IMR-90 (cell line): ENCODE results near the gene OGFOD2. TPM values are rescaled to one million over a fixed set of nuclear protein-coding genes. Genes with fewer than 3 reads are reported as not detected.

Experiments used
- ATAC-seq: fragments of 200-7000 bp; cut with Tn5 transposase; 2 replicates; pipeline ENCODE4 v1.9.1; 2020; ENCODE audit warnings: low read depth, mild to moderate bottlenecking, moderate library complexity
- BruUV-seq: library from RNA; stranded (reverse); fragments of 400-500 nt; replicated peaks from 2 replicates; lab custom pipeline; 2021; lab: Mats Ljungman, UMichigan
- CTCF ChIA-PET: fragments of 300-600 bp; formaldehyde crosslinking; extraction: SDS; loops from one replicate; lab custom pipeline; 2021; ENCODE audit warnings: antibody characterized with exemption; lab: Yijun Ruan, JAX
- POLR2A ChIA-PET: fragments of 300-600 bp; sonication (Branson Sonifier 250); formaldehyde crosslinking; loops from one replicate; lab custom pipeline; 2022; ENCODE audit warnings: antibody characterized with exemption; ENCODE audit not compliant: unreplicated experiment; lab: Charles Lee
- DNase-seq: peaks from one replicate; pipeline ENCODE4 v3.0.0; 2013
- H2AFZ ChIP-seq: replicated peaks from 2 replicates; pipeline ENCODE3; 2013; ENCODE audit warnings: low read length, mild to moderate bottlenecking; ENCODE audit not compliant: poor library complexity
- H2AK5ac ChIP-seq: 2 replicates; pipeline ENCODE4 v1.6.1; 2013; ENCODE audit warnings: low read depth, low read length, inconsistent platforms
- H2AK9ac ChIP-seq: replicated peaks from 2 replicates; pipeline ENCODE3; 2013; ENCODE audit warnings: mild to moderate bottlenecking, low read depth, low read length, moderate library complexity; ENCODE audit not compliant: poor library complexity
- H2BK120ac ChIP-seq: 2 replicates; pipeline ENCODE4 v1.6.1; 2013; ENCODE audit warnings: low read depth, low read length, inconsistent platforms
- H2BK15ac ChIP-seq: 3 replicates; pipeline ENCODE4 v1.6.1; 2013; ENCODE audit warnings: low read depth, low read length, inconsistent platforms
- H2BK20ac ChIP-seq: 2 replicates; pipeline ENCODE4 v1.6.1; 2013; ENCODE audit warnings: low read depth, mild to moderate bottlenecking, inconsistent platforms, low read length, moderate library complexity
- H2BK5ac ChIP-seq: 2 replicates; pipeline ENCODE4 v1.6.1; 2013; ENCODE audit warnings: mild to moderate bottlenecking, low read depth, low read length, inconsistent platforms; ENCODE audit not compliant: poor library complexity, severe bottlenecking
- H3K14ac ChIP-seq: replicated peaks from 2 replicates; pipeline ENCODE4 v1.6.1; 2013; ENCODE audit warnings: low read depth, low read length, inconsistent platforms
- H3K18ac ChIP-seq: 2 replicates; pipeline ENCODE4 v1.6.1; 2013; ENCODE audit warnings: low read depth, low read length, control low read depth
- H3K23ac ChIP-seq: 2 replicates; pipeline ENCODE4 v1.6.1; 2013; ENCODE audit warnings: low read depth, low read length, inconsistent platforms
- H3K27ac ChIP-seq: 2 replicates; pipeline ENCODE4 v1.5.1; 2013; ENCODE audit warnings: mild to moderate bottlenecking, control low read depth, low read length; ENCODE audit not compliant: insufficient read depth
- H3K27me3 ChIP-seq: 2 replicates; pipeline ENCODE4 v1.6.1; 2013; ENCODE audit warnings: low read length; ENCODE audit not compliant: control insufficient read depth, insufficient read depth
- H3K36me3 ChIP-seq: 2 replicates; pipeline ENCODE4 v1.6.1; 2013; ENCODE audit warnings: low read length, mixed read lengths; ENCODE audit not compliant: control insufficient read depth, insufficient read depth
- H3K4ac ChIP-seq: 2 replicates; pipeline ENCODE4 v1.6.1; 2013; ENCODE audit warnings: low read depth, low read length, inconsistent platforms
- H3K4me1 ChIP-seq: 2 replicates; pipeline ENCODE4 v1.6.1; 2013; ENCODE audit warnings: low read length, mixed read lengths; ENCODE audit not compliant: control insufficient read depth, insufficient read depth
- H3K4me2 ChIP-seq: 2 replicates; pipeline ENCODE4 v1.6.1; 2013; ENCODE audit warnings: low read depth, mild to moderate bottlenecking, control low read depth, low read length, moderate library complexity
- H3K4me3 ChIP-seq: 2 replicates; pipeline ENCODE4 v1.5.1; 2013; ENCODE audit warnings: low read depth, mild to moderate bottlenecking, control low read depth, low read length, moderate library complexity; ENCODE audit not compliant: insufficient read depth
- H3K56ac ChIP-seq: 2 replicates; pipeline ENCODE4 v1.6.1; 2013; ENCODE audit warnings: low read length, inconsistent platforms; ENCODE audit not compliant: insufficient read depth; ENCODE audit errors: extremely low read depth
- H3K79me1 ChIP-seq, 2 experiments: 2 replicates each; pipeline ENCODE4 v1.6.1; 2013; ENCODE audit warnings: low read length in 2 of 2, inconsistent platforms in 1 of 2, low read depth in 1 of 2
- H3K9ac ChIP-seq: 2 replicates; pipeline ENCODE4 v1.6.1; 2013; ENCODE audit warnings: low read depth, low read length, control low read depth
- H3K9me1 ChIP-seq: 2 replicates; pipeline ENCODE4 v1.6.1; 2013; ENCODE audit warnings: low read length, inconsistent platforms; ENCODE audit not compliant: insufficient read depth
- H3K9me3 ChIP-seq: 2 replicates; pipeline ENCODE4 v1.6.1; 2013; ENCODE audit warnings: low read length; ENCODE audit not compliant: control insufficient read depth, insufficient read depth
- H4K20me1 ChIP-seq: 2 replicates; pipeline ENCODE4 v1.6.1; 2013; ENCODE audit warnings: low read length, inconsistent platforms; ENCODE audit not compliant: insufficient read depth
- H4K5ac ChIP-seq: 2 replicates; pipeline ENCODE4 v1.6.1; 2013; ENCODE audit warnings: mild to moderate bottlenecking, low read depth, low read length, control low read depth
- H4K8ac ChIP-seq, 2 experiments: 2 replicates each; pipeline ENCODE4 v1.6.1; 2013; ENCODE audit warnings: low read depth in 2 of 2, low read length in 2 of 2, control low read depth in 1 of 2, inconsistent platforms in 1 of 2
- H4K91ac ChIP-seq: 2 replicates; pipeline ENCODE4 v1.6.1; 2013; ENCODE audit warnings: low read depth, low read length, inconsistent platforms; ENCODE audit not compliant: insufficient read depth
- BHLHE40 ChIP-seq: fragments of 150-350 bp; IDR thresholded peaks from 2 replicates; pipeline ENCODE4 v1.6.1; 2016; ENCODE audit warnings: mild to moderate bottlenecking, low read depth, low read length
- CEBPB ChIP-seq: IDR thresholded peaks from 2 replicates; pipeline ENCODE4 v1.6.1; 2012; ENCODE audit warnings: low read depth, low read length, improper control_type of control experiment
- CHD1 ChIP-seq: IDR thresholded peaks from 2 replicates; pipeline ENCODE4 v1.6.1; 2012; ENCODE audit warnings: low read depth, low read length, improper control_type of control experiment
- FOS ChIP-seq: fragments of 150-350 bp; IDR thresholded peaks from 2 replicates; pipeline ENCODE4 v1.6.1; 2016; ENCODE audit warnings: low read depth, low read length
- MAFK ChIP-seq: IDR thresholded peaks from 2 replicates; pipeline ENCODE4 v1.6.1; 2012; ENCODE audit warnings: low read depth, low read length, improper control_type of control experiment
- MAZ ChIP-seq: IDR thresholded peaks from 2 replicates; pipeline ENCODE4 v1.6.1; 2012; ENCODE audit warnings: low read depth, mild to moderate bottlenecking, low read length, improper control_type of control experiment, moderate library complexity, borderline replicate concordance
- MXI1 ChIP-seq: IDR thresholded peaks from 2 replicates; pipeline ENCODE4 v1.6.1; 2012; ENCODE audit warnings: low read depth, mild to moderate bottlenecking, low read length, moderate library complexity, borderline replicate concordance
- NFE2L2 ChIP-seq: fragments of 150-350 bp; IDR thresholded peaks from 2 replicates; pipeline ENCODE4 v1.6.1; 2016; ENCODE audit warnings: low read depth, mild to moderate bottlenecking, low read length
- POLR2A ChIP-seq: IDR thresholded peaks from 2 replicates; pipeline ENCODE4 v1.6.1; 2012; ENCODE audit warnings: mild to moderate bottlenecking, low read depth, low read length
- RAD21 ChIP-seq: IDR thresholded peaks from 2 replicates; pipeline ENCODE4 v1.6.1; 2012; ENCODE audit warnings: low read length, improper control_type of control experiment
- RCOR1 ChIP-seq: IDR thresholded peaks from 2 replicates; pipeline ENCODE4 v1.6.1; 2012; ENCODE audit warnings: mild to moderate bottlenecking, low read length, improper control_type of control experiment; ENCODE audit not compliant: insufficient replicate concordance
- RFX5 ChIP-seq: IDR thresholded peaks from 2 replicates; pipeline ENCODE4 v1.8.0; 2012; ENCODE audit warnings: low read depth, mild to moderate bottlenecking, low read length, moderate library complexity
- SMC3 ChIP-seq: fragments of 150-350 bp; IDR thresholded peaks from 2 replicates; pipeline ENCODE4 v1.6.1; 2016; ENCODE audit warnings: low read depth, mild to moderate bottlenecking, antibody characterized with exemption, low read length, moderate library complexity
- WGBS, 2 experiments: methylation state at CpG; one replicate each; pipeline versions ENCODE4 v1.1.5 to v1.1.7; 2013; ENCODE audit warnings: missing lambda C conversion rate in 2 of 2; ENCODE audit not compliant: insufficient read length in 1 of 2; ENCODE audit errors: extremely low coverage in 2 of 2; 5-methylcytosine and 5-hydroxymethylcytosine counted together
- dilution Hi-C: fragments of 300-500 bp; cut with HindIII; formaldehyde crosslinking; loops from one replicate; pipeline ENCODE4 v1.14.3; 2018; ENCODE audit warnings: low sequenced_read_pairs; ENCODE audit not compliant: unreplicated experiment
- in situ Hi-C: fragments of 300-500 bp; cut with MboI; formaldehyde crosslinking; loops from 3 replicates; pipeline ENCODE4 v1.14.3; 2019; ENCODE audit warnings: low sequenced_read_pairs, inconsistent platforms, mixed read lengths
- intact Hi-C: fragments of 100-400 bp; cut with micrococcal nuclease; formaldehyde crosslinking; loops from 2 replicates; pipeline ENCODE4 v1.10.0; 2022
- polyA plus RNA-seq, 3 experiments: library from polyadenylated mRNA; depleted of rRNA; stranded (reverse); fragments of >200 nt; gene quantifications; 2 replicates each; pipeline ENCODE4 v1.2.3, GENCODE V29; 2012; ENCODE audit warnings: low replicate concordance in 1 of 3
- total RNA-seq: library from RNA; depleted of rRNA; stranded (reverse); fragments of >200 nt; gene quantifications from 2 replicates; pipeline ENCODE4 v1.2.3, GENCODE V29; 2012
- TF ChIP-seq, protein P1 (sequence below): conservative IDR thresholded peaks from 2 replicates; pipeline ENCODE4 v1.5.1; 2012; ENCODE audit warnings: mild to moderate bottlenecking, low read depth, low read length, improper control_type of control experiment
- TF ChIP-seq, protein P2 (sequence below): fragments of 150-350 bp; IDR thresholded peaks from 2 replicates; pipeline ENCODE4 v1.6.1; 2016; ENCODE audit warnings: low read depth, mild to moderate bottlenecking, low read length, moderate library complexity, borderline replicate concordance
- TF ChIP-seq, protein P3 (sequence below): fragments of 150-350 bp; IDR thresholded peaks from 2 replicates; pipeline ENCODE4 v1.6.1; 2017; ENCODE audit warnings: mild to moderate bottlenecking, antibody characterized with exemption, low read length, low read depth

The OGFOD2 gene
- total and polyA plus RNA-seq, 2 of the 4 experiments (the other 2 are of a cell fraction): 4.3 to 18.2 TPM

DNA sequence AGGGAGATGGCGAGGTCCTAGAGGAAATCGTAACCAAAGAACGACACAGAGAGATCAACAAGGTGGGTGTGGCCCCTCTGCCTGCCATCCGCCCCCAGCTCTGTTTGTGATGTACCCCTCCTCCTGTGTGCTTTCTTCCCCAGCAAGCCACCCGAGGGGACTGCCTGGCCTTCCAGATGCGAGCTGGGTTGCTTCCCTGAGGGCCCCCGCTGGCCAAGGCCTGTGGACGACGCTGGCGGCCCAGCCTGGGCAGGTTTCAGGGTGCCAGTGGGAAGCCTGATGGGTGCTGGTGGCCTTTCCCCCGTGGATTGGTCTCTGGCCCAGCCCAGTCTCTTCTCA, 7.4 kb downstream of the OGFOD2 start:
- intact Hi-C loops: no loop called here
- Histone ChIP-seq H4K5ac (no peak overlapping the region), H3K14ac (no peak overlapping the region), H2BK20ac (no peak overlapping the region), H3K27ac (no peak overlapping the region; the same call in 1 of the 2 replicates), H3K4me2 (no peak overlapping the region; the same call in 1 of the 2 replicates), H3K18ac (no peak overlapping the region), H3K36me3 (peaks cover 30% of the 10 kb centered on the region), H3K27me3 (no peaks in the 10 kb centered on the region), H3K9me3 (no peaks in the 10 kb centered on the region), H4K8ac (no peak overlapping the region; a peak in 1 of 4 replicates), H2BK5ac (no peak overlapping the region), H3K4me3 (no peak overlapping the region; the same call in 1 of the 2 replicates), H3K4ac (no peak overlapping the region), H2BK15ac (no peak overlapping the region), H3K9me1 (peaks cover 19% of the 10 kb centered on the region; the same call in 1 of the 2 replicates), H4K20me1 (peaks cover 15% of the 10 kb centered on the region), H2AK5ac (peak overlapping the region; percentile 35; the same call in 1 of the 2 replicates), H3K4me1 (peaks cover 27% of the 10 kb centered on the region), H4K91ac (no peak overlapping the region), H2BK120ac (no peak overlapping the region), H3K79me1 (peaks cover 14 to 56% of the 10 kb centered on the region in 2 experiments; a peak in 3 of 4 replicates), H3K56ac (no peak overlapping the region), H3K23ac (no peak overlapping the region), H2AFZ (no peak overlapping the region), H3K9ac (no peak overlapping the region; the same call in 1 of the 2 replicates), H2AK9ac (peak overlapping the region; percentile 37)
- dilution Hi-C loops: loop anchor here (25.0 kb wide), 1 partner anchor 255 kb away; the partner anchor contains the start of genes MPHOSPH9 and MTRFR
- BruUV-seq: no TSS peak
- ATAC-seq (no peak), DNase-seq (no peak)
- ChIA-PET POLR2A (no interaction called here), CTCF (no interaction called here)
- 70% methylated on average over 2 of the region's 11 CpGs; no CpG with 5 or more reads in 1 of the 2 experiments for WGBS, 2 experiments
- in situ Hi-C loops: loop anchor here (10.0 kb wide), 1 partner anchor 162 kb away; no protein-coding TSS in a partner anchor
- no peak for TF ChIP-seq RCOR1
- TF ChIP-seq FOS: no peak
- no peak for TF ChIP-seq CHD1
- TF ChIP-seq CEBPB: no peak
- TF ChIP-seq SMC3: no peak
- no peak for TF ChIP-seq RAD21
- TF ChIP-seq MAFK: no peak
- TF ChIP-seq, protein P1, sequence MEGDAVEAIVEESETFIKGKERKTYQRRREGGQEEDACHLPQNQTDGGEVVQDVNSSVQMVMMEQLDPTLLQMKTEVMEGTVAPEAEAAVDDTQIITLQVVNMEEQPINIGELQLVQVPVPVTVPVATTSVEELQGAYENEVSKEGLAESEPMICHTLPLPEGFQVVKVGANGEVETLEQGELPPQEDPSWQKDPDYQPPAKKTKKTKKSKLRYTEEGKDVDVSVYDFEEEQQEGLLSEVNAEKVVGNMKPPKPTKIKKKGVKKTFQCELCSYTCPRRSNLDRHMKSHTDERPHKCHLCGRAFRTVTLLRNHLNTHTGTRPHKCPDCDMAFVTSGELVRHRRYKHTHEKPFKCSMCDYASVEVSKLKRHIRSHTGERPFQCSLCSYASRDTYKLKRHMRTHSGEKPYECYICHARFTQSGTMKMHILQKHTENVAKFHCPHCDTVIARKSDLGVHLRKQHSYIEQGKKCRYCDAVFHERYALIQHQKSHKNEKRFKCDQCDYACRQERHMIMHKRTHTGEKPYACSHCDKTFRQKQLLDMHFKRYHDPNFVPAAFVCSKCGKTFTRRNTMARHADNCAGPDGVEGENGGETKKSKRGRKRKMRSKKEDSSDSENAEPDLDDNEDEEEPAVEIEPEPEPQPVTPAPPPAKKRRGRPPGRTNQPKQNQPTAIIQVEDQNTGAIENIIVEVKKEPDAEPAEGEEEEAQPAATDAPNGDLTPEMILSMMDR: no peak
- TF ChIP-seq MXI1: no peak
- no peak for TF ChIP-seq NFE2L2
- no peak for TF ChIP-seq RFX5
- no peak for TF ChIP-seq MAZ
- no peak for TF ChIP-seq BHLHE40
- TF ChIP-seq, protein P2, sequence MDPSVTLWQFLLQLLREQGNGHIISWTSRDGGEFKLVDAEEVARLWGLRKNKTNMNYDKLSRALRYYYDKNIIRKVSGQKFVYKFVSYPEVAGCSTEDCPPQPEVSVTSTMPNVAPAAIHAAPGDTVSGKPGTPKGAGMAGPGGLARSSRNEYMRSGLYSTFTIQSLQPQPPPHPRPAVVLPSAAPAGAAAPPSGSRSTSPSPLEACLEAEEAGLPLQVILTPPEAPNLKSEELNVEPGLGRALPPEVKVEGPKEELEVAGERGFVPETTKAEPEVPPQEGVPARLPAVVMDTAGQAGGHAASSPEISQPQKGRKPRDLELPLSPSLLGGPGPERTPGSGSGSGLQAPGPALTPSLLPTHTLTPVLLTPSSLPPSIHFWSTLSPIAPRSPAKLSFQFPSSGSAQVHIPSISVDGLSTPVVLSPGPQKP: no peak
- TF ChIP-seq, protein P3, sequence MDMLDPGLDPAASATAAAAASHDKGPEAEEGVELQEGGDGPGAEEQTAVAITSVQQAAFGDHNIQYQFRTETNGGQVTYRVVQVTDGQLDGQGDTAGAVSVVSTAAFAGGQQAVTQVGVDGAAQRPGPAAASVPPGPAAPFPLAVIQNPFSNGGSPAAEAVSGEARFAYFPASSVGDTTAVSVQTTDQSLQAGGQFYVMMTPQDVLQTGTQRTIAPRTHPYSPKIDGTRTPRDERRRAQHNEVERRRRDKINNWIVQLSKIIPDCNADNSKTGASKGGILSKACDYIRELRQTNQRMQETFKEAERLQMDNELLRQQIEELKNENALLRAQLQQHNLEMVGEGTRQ: no peak
- TF ChIP-seq POLR2A: no peak
